SH-SY5Y (cell line): ENCODE data around the gene RPS6KA5.

Source experiments
- GATA2 ChIP-seq: IDR thresholded peaks from 2 replicates; pipeline ENCODE4 v1.6.1; 2011; ENCODE audit warnings: mild to moderate bottlenecking, low read depth, low read length
- GATA3 ChIP-seq: IDR thresholded peaks from 2 replicates; pipeline ENCODE4 v1.6.1; 2011; ENCODE audit warnings: low read depth, mild to moderate bottlenecking, low read length, moderate library complexity

RPS6KA5 gene

GRCh38 chr14:91048265-91048664 lies 12.2 kb downstream of the RPS6KA5 start:
- TF ChIP-seq GATA3 (no peak), GATA2 (no peak)

- TF ChIP-seq GATA2 (no peak), GATA3 (no peak)
Observed at GRCh38 chr14:91047174-91047753, 13.2 kb downstream of the RPS6KA5 start.

- TF ChIP-seq GATA2, result no peak
- TF ChIP-seq GATA3, result no peak
Observed at GRCh38 chr14:91046488-91047072, 13.9 kb downstream of the RPS6KA5 start.

GRCh38 chr14:91041450-91041849 lies 19.0 kb downstream of the RPS6KA5 start:
- TF ChIP-seq GATA3, result no peak
- no peak for TF ChIP-seq GATA2

- TF ChIP-seq GATA3 (no peak), GATA2 (no peak)
Observed at GRCh38 chr14:91040545-91040944, 19.9 kb downstream of the RPS6KA5 start.

- TF ChIP-seq GATA2 (no peak), GATA3 (no peak)
Observed at GRCh38 chr14:91038439-91038838, 22.0 kb downstream of the RPS6KA5 start.

GRCh38 chr14:91036741-91037469 lies 23.5 kb downstream of the RPS6KA5 start:
- TF ChIP-seq GATA2 (no peak), GATA3 (no peak)

- TF ChIP-seq GATA2 (no peak), GATA3 (no peak)
Observed at GRCh38 chr14:91035855-91036254, 24.6 kb downstream of the RPS6KA5 start.

GRCh38 chr14:91032248-91032647 lies 28.2 kb downstream of the RPS6KA5 start:
- TF ChIP-seq GATA2 (no peak), GATA3 (no peak)

- TF ChIP-seq GATA2 (no peak), GATA3 (no peak)
Observed at GRCh38 chr14:91031666-91032065, 28.8 kb downstream of the RPS6KA5 start.

- TF ChIP-seq GATA2, result no peak
- no peak for TF ChIP-seq GATA3
Observed at GRCh38 chr14:91029456-91030217, 30.8 kb downstream of the RPS6KA5 start.

GRCh38 chr14:91027561-91027960 lies 32.9 kb downstream of the RPS6KA5 start:
- TF ChIP-seq GATA3, result no peak
- TF ChIP-seq GATA2, result no peak

GRCh38 chr14:91021991-91022621 lies 38.3 kb downstream of the RPS6KA5 start:
- no peak for TF ChIP-seq GATA3

GRCh38 chr14:91021115-91021514 lies 39.3 kb downstream of the RPS6KA5 start:
- TF ChIP-seq GATA2 (no peak), GATA3 (no peak)
